Measurements from ENCODE around the gene HK2. TPM values are rescaled to one million over a fixed set of nuclear protein-coding genes. Genes with fewer than 3 reads are reported as not detected.

The HK2 gene
- total RNA-seq, 2 experiments from 2014 or later = 7.7 to 8.9 TPM

GRCh38 chr2:74845217-74845751 lies 11.4 kb downstream of the HK2 start:
- Mint-ChIP-seq H3K27me3 (no peaks in the 10 kb centered on the region), H3K4me3 (peak overlapping the region; percentile 84), H3K36me3 (ENCODE audit: low read depth) (no peaks in the 10 kb centered on the region), H3K9me3 (no peaks in the 10 kb centered on the region), H3K4me1 (ENCODE audit: low read depth) (peaks cover 99% of the 10 kb centered on the region), H3K27ac (peak overlapping the region; percentile 98)
- no peak for TF ChIP-seq CTCF (IDR thresholded peaks at IDR 0.05)
- ChIA-PET CTCF (no interaction called here), POLR2A (no interaction called here)
- intact Hi-C loops (cut with DNase I, micrococcal nuclease) = loop anchor here (10.0 kb wide), 2 partner anchors 110 to 1460 kb away; partner anchors contain the start of genes ALMS1 (in 1 of the 2) and POLE4 (in 1 of the 2)
- Histone ChIP-seq H3K4me3 (ENCODE audit: low read length) (peak overlapping the region; percentile 5), H3K9me3 (ENCODE audit: control insufficient read depth in 1 of 2, insufficient read depth in 1 of 2, low read length in 2 of 2) (no peaks in the 10 kb centered on the region), H3K36me3 (ENCODE audit: insufficient read depth, low read length) (no peaks in the 10 kb centered on the region), H3K27ac (ENCODE audit: low read depth in 1 of 2, low read length in 2 of 2) (no peak overlapping the region), H3K4me1 (ENCODE audit: insufficient read depth, low read length) (peaks cover 96% of the 10 kb centered on the region), H3K27me3 (ENCODE audit: control insufficient read depth in 1 of 2, insufficient read depth in 2 of 2, low read length in 2 of 2) (no peaks in the 10 kb centered on the region)
- DNase-seq (peak in 10 of 14 experiments; percentile 13 to 79 (median 42)), ATAC-seq (ENCODE audit: poor library complexity) (no peak)

GRCh38 chr2:74845991-74846390 lies 12.1 kb downstream of the HK2 start:
- CTCF ChIA-PET = no interaction called here
- no peak for ATAC-seq (ENCODE audit: poor library complexity)
- no peak for TF ChIP-seq CTCF (IDR thresholded peaks at IDR 0.05)
- no peaks in the 10 kb centered on the region for H3K36me3 Mint-ChIP-seq (ENCODE audit: low read depth)
- DNase-seq = no peak
- H3K4me3 Mint-ChIP-seq = peak overlapping the region; percentile 9
- intact Hi-C loops (cut with DNase I, micrococcal nuclease) = loop anchor here (10.0 kb wide), 2 partner anchors 109 to 1461 kb away; partner anchors contain the start of genes ALMS1 (in 1 of the 2) and POLE4 (in 1 of the 2)
- peaks cover 99% of the 10 kb centered on the region for H3K4me1 Mint-ChIP-seq (ENCODE audit: low read depth)
- H3K9me3 ChIP-seq (ENCODE audit: control insufficient read depth in 1 of 2, insufficient read depth in 1 of 2, low read length in 2 of 2) = no peaks in the 10 kb centered on the region
- no peaks in the 10 kb centered on the region for H3K27me3 ChIP-seq (ENCODE audit: control insufficient read depth in 1 of 2, insufficient read depth in 2 of 2, low read length in 2 of 2)
- no peaks in the 10 kb centered on the region for H3K36me3 ChIP-seq (ENCODE audit: insufficient read depth, low read length)
- no peaks in the 10 kb centered on the region for H3K27me3 Mint-ChIP-seq
- H3K4me1 ChIP-seq (ENCODE audit: insufficient read depth, low read length) = peaks cover 97% of the 10 kb centered on the region
- H3K4me3 ChIP-seq (ENCODE audit: low read length) = no peak overlapping the region
- H3K27ac ChIP-seq (ENCODE audit: low read depth in 1 of 2, low read length in 2 of 2) = no peak overlapping the region
- H3K27ac Mint-ChIP-seq = peak overlapping the region; percentile 98
- no peaks in the 10 kb centered on the region for H3K9me3 Mint-ChIP-seq
- POLR2A ChIA-PET = no interaction called here

GRCh38 chr2:74846481-74846880 lies 12.6 kb downstream of the HK2 start:
- no peaks in the 10 kb centered on the region for H3K9me3 Mint-ChIP-seq
- peak overlapping the region; percentile 9 for H3K4me3 Mint-ChIP-seq
- no peak overlapping the region for H3K27ac ChIP-seq (ENCODE audit: low read depth in 1 of 2, low read length in 2 of 2)
- no peaks in the 10 kb centered on the region for H3K27me3 ChIP-seq (ENCODE audit: control insufficient read depth in 1 of 2, insufficient read depth in 2 of 2, low read length in 2 of 2)
- H3K4me1 Mint-ChIP-seq (ENCODE audit: low read depth) = peaks cover 99% of the 10 kb centered on the region
- peak overlapping the region; percentile 98 for H3K27ac Mint-ChIP-seq
- ChIA-PET POLR2A (interaction anchor here (1.8 kb wide), 1 partner anchor 12 kb away, joined by 17 read pairs; the partner anchor contains the start of gene HK2), CTCF (interaction anchor here (4.9 kb wide), 1 partner anchor 10 kb away, joined by 35 read pairs; no protein-coding TSS in a partner anchor)
- no peaks in the 10 kb centered on the region for H3K9me3 ChIP-seq (ENCODE audit: control insufficient read depth in 1 of 2, insufficient read depth in 1 of 2, low read length in 2 of 2)
- intact Hi-C loops (cut with DNase I, micrococcal nuclease) = loop anchor here (10.0 kb wide), 2 partner anchors 108 to 1462 kb away; partner anchors contain the start of genes ALMS1 (in 1 of the 2) and POLE4 (in 1 of the 2)
- H3K4me3 ChIP-seq (ENCODE audit: low read length) = no peak overlapping the region
- H3K27me3 Mint-ChIP-seq = no peaks in the 10 kb centered on the region
- no peak for TF ChIP-seq CTCF (IDR thresholded peaks at IDR 0.05)
- ATAC-seq (ENCODE audit: poor library complexity) (no peak), DNase-seq (no peak)
- peaks cover 96% of the 10 kb centered on the region for H3K4me1 ChIP-seq (ENCODE audit: insufficient read depth, low read length)
- H3K36me3 Mint-ChIP-seq (ENCODE audit: low read depth) = no peaks in the 10 kb centered on the region
- no peaks in the 10 kb centered on the region for H3K36me3 ChIP-seq (ENCODE audit: insufficient read depth, low read length)

All from CD4-positive, alpha-beta T cell (primary cell).